GM12891 (cell line): Measurements from ENCODE around the gene ZNF683.

Source experiments
- POLR2A ChIP-seq: IDR thresholded peaks from 2 replicates; pipeline ENCODE4 v1.6.1; 2011; ENCODE audit warnings: low read depth, low read length, control low read depth
- POLR2AphosphoS5 ChIP-seq: IDR thresholded peaks from 2 replicates; pipeline ENCODE4 v1.6.1; 2011; ENCODE audit warnings: low read depth, low read length, control low read depth
- POU2F2 ChIP-seq: IDR thresholded peaks from 2 replicates; pipeline ENCODE4 v1.6.1; 2011; ENCODE audit warnings: low read depth, mild to moderate bottlenecking, control low read depth, low read length, moderate library complexity
- SPI1 ChIP-seq: IDR thresholded peaks from 2 replicates; pipeline ENCODE4 v1.6.1; 2011; ENCODE audit warnings: low read depth, low read length, control low read depth
- TAF1 ChIP-seq: IDR thresholded peaks from 2 replicates; pipeline ENCODE4 v1.6.1; 2011; ENCODE audit warnings: low read depth, low read length, control low read depth

DNA sequence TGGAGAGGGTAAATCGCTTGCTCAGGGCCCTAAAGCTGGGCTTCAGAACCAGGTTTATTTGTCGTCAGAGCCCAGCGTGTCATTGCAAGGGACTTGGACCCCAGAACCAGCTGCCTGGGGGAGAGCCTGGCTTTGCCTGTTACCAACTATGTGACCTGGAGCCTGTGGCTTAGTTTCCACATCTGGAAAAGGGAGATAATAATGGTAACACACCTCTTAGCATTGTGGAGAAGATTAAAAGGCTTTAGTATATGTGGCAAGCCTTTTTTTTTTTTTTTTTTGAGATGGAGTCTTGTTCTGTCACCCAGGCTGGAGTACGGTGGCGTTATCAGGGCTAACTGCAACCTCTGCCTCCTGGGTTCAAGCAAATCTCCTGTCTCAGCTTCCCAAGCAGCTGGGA is 42.3 kb downstream of the ZNF683 start:
- TF ChIP-seq POLR2AphosphoS5 (no peak), POLR2A (no peak), POU2F2 (no peak), TAF1 (no peak), SPI1 (no peak)
